ENCODE results near the gene PSAT1.

The PSAT1 gene

DNA sequence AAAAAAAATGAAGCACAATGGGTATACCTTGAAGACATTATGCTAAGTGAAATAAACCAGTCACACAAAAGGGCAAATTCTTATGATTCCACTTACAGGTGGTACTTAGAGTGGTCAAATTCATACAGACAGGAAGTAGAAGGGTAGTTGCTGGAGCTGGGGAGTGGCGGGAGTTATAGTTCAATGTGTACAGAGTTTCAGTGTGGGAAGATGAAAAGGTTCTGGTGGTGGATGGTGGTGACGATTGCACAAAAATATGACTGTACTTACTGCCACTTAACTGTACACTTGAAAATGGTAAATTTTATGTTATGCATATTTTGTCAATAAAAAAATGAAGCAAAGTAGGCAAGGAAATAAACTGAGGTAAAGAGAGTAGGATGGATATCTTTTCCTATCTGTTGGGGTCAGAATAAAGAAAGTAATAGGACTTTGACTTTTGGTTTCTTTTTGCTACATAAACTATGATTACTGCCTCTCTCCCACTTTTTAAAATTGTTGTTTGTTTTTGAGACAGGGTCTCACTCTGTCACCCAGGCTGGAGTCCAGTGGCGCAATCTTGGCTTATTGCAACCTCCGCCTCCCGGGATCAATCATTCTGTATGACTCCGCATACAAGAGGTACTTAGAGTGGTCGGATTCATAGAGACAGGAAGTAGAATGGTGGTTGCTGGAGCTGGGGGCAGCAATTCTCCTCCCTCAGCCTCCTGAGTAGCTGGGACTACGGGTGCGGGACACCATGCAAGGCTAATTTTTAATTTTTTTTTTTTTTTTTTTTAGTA, 4.0 kb upstream of the PSAT1 start:
- DNase-seq (ENCODE audit: low spot score), result no peak

DNA sequence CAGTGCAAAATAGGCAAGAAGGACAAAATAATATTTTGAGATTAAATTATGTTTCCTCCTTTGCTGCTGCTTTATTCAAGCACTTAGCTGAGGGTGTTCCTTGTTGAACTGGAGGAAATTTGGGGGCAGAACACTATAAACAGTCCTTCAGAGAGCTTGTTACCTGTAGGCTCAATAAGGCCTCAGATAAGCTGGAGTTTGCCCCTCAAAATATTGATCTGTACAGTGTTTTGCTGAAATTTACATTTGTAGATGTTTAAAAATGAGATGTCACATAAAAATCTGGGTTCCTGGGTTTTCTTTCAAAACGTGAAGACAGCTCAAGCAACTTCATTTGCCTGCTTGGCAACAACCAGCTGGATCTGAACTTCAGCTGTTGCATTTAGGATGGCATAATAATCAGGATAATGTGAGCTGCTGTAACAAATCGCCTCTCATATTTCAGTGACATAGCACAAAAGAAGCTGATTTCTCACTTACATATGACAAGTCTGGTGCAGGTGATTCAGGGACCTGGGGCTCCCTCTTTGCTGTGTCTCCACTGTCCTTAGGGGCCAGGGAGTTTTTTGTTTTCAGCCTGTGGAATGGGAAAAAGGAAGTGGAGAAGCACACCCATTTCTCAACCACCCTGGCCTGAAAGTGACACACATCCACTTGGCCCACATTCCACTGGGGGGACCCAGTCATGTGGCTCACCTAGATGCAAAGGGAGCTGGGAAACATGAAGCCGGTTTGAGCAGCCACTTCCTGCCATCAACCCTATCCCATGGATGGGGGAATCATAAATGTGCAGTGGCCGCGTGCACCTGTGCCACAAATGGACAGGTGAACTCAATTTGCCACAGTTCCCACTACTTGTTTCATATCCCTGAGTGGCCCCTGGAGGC, 2.4 kb upstream of the PSAT1 start:
- DNase-seq (ENCODE audit: low spot score), result no peak

DNA sequence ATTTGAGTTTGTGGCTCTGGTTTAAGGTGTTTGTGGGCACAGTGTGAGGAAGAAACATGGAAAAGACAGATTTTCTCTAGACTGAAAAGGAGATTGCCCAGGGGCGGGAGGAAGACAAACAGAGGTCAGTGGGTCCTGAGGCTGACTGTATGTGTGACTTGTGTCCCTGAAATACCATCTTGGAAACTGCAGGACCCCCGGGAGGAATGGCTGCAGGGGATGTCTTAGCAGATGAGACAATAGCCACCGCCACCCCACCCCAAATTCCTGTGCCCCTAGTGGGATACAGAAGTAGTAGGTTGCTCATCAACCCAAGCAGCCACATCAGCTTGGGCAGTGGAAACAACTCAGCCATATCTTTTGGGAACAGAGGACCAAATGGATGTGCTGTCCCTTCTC, 1.7 kb upstream of the PSAT1 start:
- no peak for DNase-seq (ENCODE audit: low spot score)

DNA sequence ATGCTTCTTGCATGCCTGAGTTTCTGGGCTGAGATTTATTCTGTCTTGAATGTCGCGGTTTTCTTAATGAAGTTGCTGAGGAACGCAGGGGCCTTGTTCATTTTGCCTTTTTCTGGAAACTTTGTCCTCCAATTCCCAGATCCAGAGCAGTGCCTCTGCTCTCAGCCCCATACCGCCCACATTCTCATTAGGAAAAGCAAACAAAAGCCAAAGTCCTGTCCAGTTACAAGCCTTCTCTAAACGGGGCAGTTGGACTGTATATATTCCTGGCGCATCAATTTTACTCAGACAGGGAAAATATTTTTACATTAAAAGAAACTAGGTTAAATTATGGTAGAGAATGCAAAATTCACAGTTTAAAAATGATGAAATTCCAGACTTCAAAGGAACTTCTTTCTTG, 1.2 kb upstream of the PSAT1 start:
- DNase-seq (ENCODE audit: low spot score), result no peak

DNA sequence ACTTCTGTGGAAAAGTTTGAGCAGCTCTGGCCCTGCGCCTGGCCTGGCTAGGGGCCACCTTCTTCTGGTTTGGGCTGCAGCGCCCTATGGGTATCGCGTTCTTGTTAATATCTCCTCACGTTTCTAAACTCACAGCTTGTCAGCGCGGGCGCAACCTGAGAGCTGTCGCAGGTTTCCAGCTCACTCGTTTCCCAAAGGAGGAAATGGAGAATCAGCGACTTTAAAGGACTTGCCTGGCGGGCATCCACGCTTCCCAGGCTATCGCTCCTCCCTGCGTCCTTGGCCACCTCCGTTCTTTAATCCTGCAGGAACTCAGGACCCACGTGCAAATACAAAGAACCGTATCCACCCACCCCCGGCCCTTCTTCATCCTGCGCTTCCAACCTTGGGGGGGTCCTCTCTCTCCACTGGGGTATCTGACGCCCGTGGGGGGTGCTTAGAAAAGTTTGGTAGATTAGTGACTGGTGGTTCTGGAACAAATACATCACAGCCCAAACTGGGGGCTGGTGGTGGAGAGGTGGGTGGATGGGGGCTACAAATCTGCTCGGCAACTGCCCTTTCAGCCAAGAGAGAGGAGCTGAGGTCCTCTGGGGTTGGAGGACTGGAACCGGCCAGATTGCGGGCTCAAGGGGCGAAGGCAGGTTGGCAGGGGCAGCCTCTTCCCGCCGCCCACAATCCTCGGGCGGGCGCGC, 578 bp upstream of the PSAT1 start:
- peak; percentile 29 for DNase-seq (ENCODE audit: low spot score)

DNA sequence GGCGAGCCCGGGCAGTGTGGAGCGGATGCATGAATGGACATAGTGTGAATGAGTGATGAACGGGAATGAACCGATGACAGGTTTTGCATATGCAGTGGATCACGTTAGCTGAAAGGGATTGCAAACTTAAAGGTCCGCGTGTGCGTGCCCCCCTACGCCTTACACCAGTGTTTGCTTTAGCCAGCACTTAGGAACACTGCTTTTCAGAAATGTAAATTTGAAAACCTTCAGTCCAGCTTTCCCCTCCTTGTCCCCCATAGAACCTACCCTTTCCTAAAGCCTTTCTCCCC, 692 bp downstream of the PSAT1 start:
- DNase-seq (ENCODE audit: low spot score), result no peak

DNA sequence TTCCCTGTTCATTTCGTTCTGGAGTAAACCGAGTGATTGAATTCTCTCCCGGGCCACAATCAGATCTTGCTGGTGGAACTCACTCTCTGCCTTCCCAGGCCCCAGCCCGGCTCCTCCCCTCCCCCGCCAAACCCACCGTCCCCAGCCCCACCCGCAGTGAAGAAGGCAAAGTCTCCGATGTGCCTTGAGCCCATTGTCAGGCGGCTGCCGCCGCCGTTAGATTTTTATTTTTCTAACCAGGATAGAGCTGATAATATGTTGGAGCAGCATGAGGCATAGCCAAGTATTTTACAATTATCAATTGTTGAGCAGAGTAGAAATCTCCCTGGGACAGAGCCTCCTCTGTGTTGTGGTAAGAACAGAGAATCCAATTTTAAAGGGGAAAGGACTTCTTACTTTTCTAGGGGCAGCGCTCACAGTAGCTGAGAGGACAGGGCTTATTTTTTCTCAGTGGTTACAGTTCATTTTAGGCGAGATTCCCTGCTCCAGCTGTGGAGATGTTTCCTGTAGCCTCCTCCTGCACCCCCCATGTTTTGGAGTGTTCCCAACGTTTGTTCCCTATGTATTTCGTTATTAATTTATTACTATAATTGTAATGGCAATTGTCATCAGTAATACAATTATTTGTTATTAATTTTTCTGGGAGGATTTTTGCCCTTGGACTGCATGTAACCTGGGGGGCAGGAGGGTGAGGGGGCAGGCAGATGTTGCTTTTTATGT, 1.3 kb downstream of the PSAT1 start:
- peak; percentile 11 for DNase-seq (ENCODE audit: low spot score)

DNA sequence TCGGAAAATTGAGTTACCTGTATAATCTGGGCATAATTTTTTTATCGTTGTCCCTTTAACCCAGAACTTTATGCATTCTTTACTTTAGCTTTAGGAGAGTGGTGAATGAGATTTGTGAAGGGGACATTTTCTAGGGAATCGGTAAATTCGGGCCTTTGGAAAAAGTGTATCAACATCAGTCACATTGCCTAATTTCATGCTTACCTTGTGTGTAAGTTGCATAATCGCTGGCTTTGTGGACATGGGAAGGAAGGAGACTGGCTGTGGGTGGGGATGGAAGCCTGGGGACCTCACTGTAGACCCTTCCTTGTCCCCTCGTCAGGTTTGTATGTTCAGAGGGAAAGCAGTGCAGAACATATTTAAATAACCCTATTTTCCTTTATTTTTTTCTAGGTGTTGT, 3.3 kb downstream of the PSAT1 start:
- DNase-seq (ENCODE audit: low spot score), result no peak

DNA sequence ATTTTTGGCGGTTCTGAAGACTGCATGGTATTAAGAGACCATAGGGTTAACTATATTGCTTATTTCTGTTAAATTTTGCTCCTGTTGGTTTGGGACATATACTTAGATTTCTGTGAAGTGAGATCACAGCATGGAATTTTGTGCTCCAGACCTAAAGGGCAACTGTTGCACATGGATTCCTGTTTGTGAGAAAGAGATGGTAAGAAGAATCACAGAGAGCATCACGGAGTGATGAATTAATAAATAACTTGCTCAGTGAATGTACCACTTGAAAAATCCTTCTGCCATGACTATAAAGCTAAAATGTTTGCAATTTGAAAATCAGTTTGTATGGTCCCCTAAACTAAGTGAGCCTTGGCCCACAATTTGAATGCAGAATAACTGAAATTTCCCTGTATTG, 4.5 kb downstream of the PSAT1 start:
- no peak for DNase-seq (ENCODE audit: low spot score)

DNA sequence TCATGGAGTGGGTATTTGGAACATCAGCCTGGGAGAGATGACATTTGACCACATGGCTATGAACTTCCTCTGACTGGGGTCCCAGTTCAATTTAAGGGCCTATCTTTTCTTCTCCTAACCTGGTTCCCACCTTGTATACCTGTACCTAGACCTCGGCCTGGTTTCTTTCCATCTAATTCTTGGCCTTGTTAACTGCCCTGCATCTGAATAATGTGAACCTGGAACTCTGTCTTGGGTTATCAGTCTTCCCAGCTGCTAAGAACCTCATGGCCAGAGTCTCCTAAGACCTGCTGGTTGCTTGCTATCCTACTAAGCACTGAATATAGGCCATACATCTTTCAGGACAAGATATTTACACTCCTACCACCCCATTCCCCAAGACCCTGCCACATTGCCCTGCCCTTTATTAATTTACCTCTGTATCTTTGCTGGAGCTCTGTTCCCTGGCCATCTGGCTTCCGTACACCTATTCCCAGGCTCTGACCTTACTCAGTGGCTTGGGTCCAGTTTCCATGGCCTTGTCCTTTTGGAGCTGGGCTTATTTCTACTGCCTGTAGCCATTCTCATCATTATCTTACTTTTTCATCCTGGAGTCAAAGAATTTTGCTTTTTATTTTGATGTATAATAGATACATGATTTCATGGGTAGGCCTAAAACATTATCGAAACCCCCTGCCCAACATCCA, 6.6 kb downstream of the PSAT1 start:
- no peak for DNase-seq (ENCODE audit: low spot score)

DNA sequence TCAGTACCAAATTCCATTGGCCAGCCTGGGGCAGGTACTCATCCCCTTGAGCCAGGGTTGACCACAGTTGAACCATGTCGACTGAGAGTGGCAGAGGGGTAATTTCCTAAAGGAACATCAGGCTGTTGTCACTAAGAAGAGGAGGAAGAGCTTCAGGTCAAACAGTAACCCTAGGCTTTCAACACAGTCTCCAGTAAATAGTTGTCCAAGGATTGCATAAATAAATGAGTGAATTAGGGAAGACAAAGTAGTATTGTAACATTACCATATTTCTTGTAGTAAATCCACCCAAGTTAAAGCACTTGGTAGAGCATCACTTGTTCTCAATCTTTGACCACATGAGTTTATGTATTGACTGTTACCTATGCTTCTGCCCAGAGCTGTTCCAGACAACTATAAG, 7.4 kb downstream of the PSAT1 start:
- DNase-seq (ENCODE audit: low spot score), result no peak

DNA sequence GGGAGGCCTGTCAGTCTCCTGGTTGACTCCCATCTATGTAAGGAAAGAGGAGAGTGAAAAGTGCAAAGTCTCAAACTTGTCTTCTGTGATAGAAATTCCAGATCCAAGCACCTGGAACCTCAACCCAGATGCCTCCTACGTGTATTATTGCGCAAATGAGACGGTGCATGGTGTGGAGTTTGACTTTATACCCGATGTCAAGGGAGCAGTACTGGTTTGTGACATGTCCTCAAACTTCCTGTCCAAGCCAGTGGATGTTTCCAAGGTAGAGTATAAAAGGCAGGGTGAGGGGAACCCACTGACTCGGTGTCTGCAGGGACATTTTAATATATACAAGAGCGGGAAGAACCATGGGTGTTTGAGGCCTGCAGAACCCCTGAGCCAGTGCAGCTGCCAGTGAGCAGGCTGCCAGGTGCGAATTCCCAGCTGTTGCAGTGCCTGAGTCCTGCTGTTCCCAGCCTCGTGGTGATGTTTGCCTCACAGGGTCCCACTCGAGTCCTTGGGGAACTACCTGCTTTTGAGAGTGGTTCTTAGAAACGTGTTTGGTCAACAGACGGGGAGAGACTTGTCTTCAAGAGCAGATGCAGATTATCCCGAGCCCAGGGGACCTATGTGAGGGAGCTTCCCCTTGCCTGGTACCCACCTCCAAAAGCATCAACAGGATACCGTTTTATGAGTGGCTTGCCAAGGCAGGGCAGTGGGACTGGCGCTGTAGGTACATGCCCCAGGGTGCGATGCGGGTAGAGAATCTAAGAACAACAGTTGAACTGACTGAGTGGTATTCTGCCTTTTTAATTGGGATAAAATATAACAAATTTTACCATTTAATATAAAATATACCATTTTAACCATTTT, 9.5 kb downstream of the PSAT1 start:
- no peak for DNase-seq (ENCODE audit: low spot score)

DNA sequence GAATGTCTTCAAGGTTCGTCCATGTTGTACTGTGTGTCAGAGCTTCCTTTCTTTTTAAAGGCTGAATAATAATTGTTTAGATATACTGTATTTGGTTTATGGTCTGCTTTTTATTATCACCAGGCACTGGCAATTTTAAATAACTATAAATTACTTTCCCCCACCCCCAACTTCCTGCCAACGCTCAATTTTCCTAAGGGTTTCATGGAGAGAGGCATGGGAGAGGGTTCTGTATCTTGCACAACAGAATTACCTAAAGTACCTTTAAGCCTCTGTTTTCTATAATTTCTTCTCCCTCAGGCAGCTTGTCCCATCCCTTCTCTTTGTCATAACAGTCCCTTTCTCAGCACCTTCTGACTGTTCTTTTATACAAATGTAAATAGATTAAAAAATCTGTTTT, 10.4 kb downstream of the PSAT1 start:
- no peak for DNase-seq (ENCODE audit: low spot score)

DNA sequence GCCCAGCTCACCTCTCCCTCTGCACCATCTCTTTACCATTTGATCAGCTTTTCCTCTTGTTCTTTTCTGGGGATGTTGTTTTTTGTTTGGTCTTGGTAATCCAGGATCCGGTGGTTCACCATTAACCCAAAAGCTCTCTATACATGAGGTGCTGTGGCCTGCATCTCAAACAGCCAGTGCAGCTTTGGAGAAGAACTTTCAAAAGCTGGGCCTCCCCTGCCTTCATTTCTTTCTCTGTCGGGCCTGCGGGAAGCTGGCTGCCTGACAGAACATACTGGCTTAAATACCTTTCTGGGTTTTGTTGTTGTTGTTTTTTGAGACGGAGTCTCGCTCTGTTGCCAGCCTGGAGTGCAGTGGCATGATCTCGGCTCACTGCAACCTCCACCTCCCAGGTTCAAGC, 12.1 kb downstream of the PSAT1 start:
- no peak for DNase-seq (ENCODE audit: low spot score)

DNA sequence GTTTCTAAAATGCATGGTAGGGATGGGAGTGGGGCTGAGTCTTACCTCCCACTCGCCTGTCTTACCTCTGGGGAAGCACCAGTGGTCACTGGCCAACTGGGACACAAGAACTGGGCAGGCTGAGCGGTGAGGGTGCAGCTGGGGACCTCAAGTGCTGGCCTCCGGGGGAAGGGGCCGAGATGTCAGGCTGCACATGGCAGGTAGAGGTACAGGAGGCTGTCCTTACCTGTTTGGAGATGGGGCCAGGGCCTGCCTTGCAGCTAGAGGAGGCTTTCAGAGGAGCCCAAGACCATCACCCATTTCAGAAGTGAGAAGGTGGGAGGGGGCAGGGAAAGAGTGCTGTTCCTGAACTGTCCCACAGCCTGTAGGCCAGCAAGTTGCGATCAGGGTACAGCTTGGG, 14.2 kb downstream of the PSAT1 start:
- no peak for DNase-seq (ENCODE audit: low spot score)

DNA sequence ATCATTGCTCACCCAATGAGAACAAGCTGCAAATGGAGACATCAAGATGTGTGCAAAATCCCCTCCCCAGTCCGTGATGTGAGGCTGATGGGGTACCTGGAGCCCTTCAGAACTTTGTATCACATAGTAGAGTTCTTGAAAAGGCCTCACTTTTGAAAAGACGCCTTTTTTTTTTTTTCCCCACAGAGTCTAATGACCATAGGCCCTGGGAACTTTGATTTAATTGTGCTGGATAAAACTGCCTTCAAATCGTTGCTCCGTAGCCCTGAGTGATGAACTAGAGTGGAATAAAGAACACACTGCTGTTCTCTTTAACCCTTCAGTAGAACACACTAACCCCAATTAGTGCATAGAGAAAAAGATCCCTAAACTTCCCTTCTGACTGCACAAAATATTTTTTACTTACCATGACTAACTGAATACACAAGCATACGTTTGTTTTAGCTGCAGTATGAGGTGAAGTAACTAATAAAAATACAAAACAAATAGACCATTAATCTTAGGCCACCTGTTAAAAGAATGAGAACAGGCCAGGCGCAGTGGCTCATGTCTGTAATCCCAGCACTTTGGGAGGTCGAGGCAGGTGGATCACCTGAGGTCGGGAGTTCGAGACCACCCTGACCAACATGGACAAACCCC, 15.1 kb downstream of the PSAT1 start:
- no peak for DNase-seq (ENCODE audit: low spot score)

DNA sequence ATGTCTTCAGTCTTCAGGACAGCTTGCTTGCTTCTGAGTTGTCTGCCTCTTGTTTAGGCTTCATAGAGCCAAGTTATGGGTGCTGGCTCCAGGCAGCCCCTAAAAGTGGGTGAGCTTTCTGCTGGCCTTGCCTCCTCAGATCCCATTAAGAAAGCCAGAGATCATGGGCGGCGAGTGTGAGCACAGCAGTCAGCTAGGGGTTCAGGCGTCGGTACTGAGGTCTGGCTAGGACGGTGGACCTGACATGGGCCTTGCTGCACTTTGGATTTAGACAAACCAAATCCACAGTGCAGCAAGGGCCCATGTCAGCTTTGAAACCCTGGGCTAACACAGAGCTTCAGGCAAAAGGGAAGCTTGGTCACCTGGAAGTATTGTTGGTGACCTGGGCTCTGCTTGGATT, 17.6 kb downstream of the PSAT1 start:
- DNase-seq (ENCODE audit: low spot score), result no peak

DNA sequence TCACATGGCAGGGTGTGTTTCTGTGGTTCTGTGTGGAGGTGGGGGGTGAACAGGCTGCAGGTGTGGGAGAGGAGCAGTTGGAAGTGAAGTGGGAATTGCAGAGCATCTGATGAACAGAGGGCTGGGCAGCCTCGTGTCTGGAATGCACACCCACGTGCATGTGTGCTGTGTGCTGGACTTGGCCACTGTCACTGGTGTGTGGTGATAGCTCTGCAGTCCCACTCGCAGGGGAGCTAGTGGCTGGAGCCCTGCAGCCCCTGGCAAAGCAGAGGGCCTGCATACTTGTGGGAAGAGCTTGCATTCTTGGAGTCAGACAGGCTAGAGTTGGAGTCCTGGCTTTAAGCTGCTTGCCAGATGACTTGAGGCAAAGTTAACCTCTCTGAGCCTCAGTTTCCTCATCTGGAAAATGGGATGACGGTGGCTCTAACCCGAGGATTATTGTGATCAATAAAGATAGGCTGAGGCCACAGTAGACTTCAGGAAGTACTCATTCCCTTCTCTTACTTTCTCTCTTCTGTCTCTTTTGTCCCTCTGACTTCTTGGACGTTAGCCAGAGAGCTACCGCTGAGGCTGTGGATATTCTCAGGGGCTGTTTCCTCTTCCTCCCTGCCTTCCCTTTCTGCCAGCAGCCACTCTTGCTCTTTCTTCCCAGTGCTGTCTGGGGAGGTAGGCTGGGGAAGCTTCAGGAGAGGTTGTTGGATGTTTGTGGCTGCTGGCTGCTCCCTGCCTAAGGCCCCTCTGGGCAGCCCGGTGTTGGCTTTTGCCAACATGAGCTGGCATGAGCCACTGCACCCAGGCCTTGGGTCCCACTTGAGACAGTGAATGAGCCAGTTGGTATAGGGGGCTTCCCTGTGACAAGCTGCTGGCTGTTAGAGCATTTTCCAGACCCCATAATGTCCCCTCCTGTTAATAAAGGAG, 18.3 kb downstream of the PSAT1 start:
- peak; percentile 77 for DNase-seq (ENCODE audit: low spot score)

DNA sequence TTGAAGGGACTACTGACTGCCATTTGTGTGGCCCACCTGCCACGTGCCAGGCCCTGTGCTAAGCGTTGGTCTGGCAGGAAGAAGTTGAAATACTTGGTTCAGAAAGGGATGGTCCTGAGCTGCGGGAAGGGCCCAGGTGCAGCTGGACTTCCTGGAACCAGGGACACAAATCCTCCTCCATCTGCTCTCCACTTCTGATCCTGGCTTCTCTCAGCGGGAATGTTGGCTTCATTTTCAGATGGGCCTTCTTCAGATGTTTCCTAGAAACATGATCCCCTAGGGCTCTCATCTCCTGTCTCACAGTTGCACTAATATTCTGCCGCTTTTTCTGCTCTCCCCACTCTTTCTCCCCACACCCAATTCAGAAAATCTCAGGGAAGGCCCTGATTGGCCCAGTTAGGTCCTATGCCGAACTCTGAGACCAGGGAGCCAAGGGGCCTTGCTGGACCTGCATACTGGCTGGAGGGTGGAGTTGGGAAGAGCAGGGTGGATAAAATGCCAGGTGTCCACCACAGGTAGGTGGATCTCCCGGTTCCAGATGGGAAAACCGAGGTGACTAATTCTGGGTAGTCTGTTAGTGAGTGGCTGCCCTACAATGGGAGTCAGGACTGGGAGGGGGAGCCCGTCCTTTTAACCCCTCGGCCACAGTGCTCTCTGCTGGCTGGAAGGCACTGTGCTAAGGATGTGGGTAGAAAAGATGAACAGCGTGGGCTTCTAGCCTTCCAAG, 19.4 kb downstream of the PSAT1 start:
- DNase-seq (ENCODE audit: low spot score), result no peak

Measured in AG08395 (cell line).